HG03159 (cell line): ENCODE data around the gene SERTAD4.
"Not testable (repeated sequence)": the region's sequence is repeated elsewhere in the genome, so short reads cannot be mapped to it uniquely, and the experiment has no call there.

ENCODE experiments used
- ATAC-seq: cut with Tn5 transposase; IDR thresholded peaks from one replicate; pipeline ENCODE4 v1.9.1; 2021; ENCODE audit warnings: mild to moderate bottlenecking, moderate library complexity; ENCODE audit not compliant: unreplicated experiment

The SERTAD4 gene

DNA sequence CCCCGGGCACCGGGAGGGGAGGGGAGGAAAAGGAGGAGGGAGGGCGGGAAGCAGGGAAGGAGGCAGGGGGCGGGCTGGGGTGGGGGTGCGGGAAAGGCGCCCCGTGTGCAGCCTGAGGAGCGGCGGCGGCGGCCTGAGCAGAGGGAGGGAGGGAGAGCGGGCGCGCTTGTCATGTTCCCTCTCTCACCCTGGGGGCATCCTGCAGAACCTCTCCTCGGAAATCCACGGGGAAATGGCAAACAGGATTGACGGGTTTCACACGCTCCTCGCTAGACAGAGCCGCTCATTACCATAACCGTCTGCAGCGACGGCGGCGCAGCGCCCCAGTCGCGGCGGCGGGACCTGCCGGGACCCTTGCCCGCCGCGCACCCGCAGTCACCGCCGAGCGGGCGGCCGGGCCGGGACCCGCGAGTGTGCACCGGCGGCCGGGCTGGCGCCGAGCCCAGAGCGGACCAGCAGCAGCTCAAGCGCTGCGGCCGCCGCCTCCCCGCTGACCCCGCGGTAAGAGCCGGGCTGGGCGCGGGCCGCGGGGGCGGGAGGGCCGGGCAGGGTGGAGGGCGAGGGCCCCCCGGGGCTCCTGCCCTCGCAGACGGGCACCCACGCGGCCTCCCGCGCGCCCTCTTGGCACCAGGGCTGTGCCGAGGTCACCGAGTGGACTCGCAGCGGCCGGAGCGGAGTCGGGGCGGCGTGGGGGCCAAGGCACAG lies at the start of gene SERTAD4:
Gene SERTAD4 (plus strand): TSS at position 286 of the 705 bp plus-strand sequence. CDS start 5,165 bp downstream, outside the sequence.
- ATAC-seq = no peak

- ATAC-seq = no peak
Measured at GRCh38 chr1:210185063-210185462, 47.5 kb upstream of the SERTAD4 start.

GRCh38 chr1:210187849-210188606 lies 44.6 kb upstream of the SERTAD4 start:
- ATAC-seq = not testable (repeated sequence)

DNA sequence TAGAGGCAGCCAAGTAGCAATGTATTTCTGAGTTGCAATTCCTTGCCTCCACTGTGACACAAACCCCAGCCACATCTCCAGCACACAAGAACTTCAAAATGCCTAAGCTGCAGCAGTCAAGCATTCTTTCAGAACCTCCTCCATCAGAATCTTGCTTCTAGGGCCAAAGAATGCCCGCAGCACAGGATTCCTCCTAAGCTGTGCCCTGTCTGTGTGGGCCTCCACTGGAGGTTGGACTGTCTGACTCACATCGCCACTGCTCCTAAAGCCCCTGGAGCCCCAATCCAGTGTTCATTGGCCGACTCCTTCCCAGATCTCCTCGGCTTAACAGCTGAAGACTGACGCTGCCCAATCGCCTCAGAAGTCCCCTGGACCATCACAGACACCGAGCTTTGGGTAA lies 43.2 kb upstream of the SERTAD4 start:
- no peak for ATAC-seq

DNA sequence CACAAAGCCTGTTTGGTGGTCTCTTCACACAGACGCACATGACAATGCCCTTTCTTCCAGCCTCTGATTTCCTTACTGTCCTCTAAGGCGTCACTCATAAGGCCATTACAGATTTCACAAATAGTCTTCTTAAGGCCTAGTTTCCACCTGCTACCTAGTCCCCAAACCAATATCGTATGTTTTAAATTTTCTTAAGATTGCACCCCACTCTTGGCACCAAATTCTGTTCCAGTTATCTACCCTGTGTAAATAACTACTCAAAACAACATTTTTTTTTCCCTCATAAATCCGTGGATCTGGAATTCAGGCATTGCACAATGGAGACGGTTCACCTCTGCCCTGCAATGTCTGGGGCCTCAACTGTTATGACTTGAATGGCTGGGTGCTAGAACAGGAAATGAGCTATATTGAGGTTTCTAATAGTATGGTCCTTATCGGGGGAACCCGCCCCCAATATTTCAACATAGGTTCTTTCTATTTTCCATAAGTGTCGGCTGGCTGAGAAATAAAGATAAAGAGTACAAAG lies 36.9 kb upstream of the SERTAD4 start:
- no peak for ATAC-seq

DNA sequence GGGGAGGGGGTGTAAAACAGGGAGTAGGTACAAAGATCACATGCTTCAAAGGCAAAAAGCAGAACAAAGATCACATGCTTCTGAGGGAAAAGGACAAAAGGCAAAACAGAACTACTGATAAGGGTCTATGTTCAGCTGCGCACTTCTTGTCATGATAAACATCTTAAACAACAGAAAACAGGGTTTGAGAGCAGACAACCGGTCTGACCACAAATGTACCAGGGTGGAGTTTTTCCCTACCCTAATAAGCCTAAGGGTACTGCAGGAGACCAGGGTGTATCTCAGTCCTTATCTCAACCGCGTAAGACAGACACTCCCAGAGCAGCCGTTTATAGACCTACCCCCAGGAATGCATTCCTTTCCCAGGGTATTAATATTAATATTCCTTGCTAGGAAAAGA lies 36.3 kb upstream of the SERTAD4 start:
- ATAC-seq = not testable (repeated sequence)

GRCh38 chr1:210198840-210199239 lies 33.8 kb upstream of the SERTAD4 start:
- ATAC-seq = no peak

- no peak for ATAC-seq
Measured at GRCh38 chr1:210200124-210200736, 32.4 kb upstream of the SERTAD4 start.

GRCh38 chr1:210201681-210202080 lies 30.9 kb upstream of the SERTAD4 start:
- no peak for ATAC-seq

- ATAC-seq = no peak
Measured at GRCh38 chr1:210207597-210208450, 24.8 kb upstream of the SERTAD4 start.

DNA sequence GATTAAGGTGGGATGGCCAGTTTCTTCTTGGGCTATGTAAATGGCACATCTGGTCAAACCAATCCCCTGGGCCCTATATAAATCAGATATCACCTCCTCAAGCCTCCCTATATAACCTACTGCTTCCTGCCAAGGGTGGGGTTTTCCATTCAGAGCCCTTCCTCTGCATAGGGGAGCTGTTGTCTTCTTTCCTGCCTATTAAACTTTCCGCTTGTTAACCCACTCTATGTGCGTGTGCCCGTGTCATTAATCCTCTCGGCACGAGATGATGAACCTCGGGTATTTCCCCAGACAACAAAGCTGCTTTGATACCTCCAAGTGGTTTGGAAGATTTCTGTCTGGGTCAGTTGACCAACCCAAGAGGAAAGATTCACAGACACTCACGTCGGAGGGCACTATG lies 19.3 kb upstream of the SERTAD4 start:
- no peak for ATAC-seq

DNA sequence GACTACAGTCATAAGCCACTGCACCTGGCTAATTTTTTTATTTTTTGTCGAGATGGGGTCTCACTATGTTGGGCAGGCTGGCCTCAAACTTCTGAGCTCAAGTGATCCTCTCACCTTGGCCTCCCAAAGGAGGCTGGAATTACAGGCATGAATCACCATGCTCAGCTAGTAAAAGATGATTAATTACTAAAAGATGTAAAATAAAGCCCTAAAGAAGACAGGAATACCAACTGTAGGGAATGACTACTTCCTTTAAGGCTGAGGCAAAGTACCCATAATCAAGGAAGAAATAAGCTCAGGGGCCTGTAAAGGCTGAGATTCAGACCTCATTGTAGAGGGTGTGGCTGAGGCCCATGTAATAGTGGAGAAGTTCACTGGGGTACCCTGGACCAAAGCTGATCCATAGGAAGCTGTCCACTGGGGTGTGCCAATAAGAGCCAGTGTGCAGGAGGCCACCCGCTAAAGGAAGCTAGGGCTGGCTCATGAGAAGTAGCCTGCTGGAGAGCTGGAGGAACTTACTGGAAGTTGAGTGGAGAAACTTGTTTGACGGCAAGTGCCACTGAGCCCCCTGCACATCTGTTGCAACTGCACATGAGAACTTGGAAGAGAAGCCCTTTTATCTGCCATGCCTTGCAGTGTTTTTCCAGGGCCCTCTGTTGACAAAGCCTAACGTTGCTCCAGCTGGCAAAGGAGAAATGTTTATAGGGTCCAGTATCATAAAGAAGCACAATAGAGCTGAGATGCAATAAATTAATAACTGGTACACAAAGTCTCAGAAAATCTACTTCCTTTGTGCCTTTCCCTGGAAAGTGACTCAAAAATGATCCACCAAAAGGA lies 17.8 kb upstream of the SERTAD4 start:
- no peak for ATAC-seq

DNA sequence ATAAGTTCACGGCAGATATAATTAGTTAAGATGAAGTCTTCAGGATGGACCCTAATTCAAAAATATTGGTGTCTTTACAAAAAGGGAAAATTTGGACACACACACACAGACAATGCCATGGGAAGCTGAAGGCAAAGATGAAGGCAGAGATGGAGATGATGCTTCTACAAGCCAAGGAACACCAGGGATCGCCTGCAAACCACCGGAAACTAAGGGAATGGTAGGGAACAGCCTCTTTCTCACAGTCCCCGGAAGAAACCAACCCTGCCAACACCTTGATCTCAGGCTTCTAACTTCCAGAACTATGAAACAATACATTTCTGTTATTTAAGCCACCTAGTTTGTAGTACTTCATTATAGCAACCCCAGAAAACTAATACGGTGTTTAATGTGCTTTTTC lies 15.1 kb upstream of the SERTAD4 start:
- no peak for ATAC-seq

DNA sequence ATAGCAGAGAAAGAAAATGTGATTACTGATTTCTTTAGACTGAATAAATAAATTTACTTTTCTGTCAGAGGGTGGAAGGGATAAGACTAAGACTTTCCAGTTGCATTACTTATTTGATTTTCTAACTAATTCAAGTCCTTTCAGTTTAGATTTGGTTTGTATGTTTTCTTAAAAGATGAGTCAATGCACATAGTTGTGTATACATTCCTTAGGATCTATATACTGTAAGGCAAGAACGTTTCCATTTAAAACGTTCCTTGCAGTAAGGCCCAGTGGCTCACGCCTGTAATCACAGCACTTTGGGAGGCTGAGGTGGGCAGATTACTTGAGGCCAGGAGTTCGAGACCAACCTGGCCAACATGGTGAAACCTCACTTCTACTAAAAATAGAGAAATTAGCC lies 14.5 kb upstream of the SERTAD4 start:
- ATAC-seq = no peak

DNA sequence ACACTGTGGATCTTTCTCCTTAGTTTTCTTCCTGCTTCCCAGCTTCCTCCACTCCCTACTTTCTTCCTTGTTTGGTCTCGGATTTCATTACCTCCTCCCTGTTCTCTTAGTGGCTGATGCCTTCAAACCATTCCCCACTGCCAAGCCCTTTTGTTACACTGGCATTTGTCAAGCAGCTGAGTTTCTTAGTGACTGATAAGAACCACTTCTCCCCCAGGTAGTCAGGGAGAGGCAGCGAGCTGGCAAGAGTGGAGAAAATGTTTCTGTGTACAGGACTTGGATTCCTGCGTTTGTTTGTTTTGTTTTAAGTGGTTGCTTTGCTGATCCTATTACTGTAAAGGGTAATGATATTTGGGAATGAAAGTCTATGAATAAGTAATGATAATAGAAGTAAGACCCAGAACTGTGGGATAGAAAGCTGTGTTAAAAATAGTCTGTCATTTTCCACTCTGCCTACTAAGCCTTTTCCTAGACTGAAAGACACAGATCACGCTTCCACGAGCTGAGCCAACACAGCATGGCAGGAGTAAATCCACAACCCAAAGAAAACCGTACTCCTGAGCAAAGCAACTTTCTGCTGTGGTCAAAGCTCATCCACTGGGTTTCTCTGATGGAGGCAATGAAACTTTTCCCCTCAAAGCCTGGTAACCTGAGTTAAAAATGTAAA lies 10.1 kb upstream of the SERTAD4 start:
- no peak for ATAC-seq

DNA sequence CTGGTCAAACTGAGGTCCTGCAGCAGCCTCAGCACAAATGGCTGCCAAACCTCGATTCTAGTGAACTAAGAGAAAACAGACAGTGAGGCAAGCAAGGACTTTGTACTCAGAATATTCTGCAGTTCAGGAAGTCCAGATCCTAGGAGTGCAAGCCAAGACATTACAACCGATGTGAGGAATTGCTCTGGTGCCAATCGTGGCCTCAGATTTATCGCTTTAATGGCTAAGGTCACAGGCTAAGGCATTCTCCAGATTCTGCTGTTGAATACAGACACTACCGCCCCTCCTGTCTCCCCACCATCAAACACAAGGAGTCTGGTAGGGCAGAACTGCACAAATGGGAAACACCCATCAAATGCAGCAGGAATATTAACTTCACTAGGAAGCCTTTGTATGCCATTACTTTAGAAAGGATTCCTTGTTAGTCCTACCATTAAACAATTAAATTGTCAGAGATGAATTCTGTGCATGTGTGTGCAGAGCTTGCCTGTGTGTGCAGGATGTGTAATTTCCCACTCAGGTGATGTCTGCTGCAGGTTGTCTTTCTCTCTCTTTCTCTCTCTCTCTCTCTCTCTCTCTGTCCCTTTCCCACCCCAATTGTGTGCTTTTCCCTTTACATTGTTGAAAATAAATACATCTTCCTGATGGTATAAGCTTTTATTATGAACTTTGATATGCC lies 9.2 kb upstream of the SERTAD4 start:
- no peak for ATAC-seq

GRCh38 chr1:210228158-210228557 lies 4.4 kb upstream of the SERTAD4 start:
- no peak for ATAC-seq

DNA sequence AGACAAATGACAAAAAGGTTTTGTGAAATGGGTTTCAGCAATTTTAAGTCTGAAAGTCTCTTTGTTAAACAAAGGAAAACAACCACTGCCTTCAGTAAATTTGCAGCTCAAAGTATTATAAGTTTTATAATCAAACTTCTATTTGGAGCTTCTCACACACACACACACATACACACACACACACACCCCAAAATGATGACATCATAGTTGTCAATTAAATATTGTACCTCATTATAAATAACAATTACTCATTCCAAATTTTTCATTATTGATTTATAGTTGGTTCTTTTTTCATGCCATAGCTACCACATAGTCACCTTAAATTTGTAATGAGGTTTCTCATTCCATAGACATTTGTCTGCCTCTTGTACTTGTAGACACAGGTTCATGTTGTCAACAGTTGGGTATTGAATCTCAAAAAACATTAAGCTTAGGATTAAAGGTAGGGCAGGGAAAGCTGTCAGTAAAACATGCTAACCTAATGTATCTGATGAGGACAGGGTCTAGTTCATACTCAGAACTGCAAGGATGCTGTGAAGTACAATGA lies 2.4 kb upstream of the SERTAD4 start:
- ATAC-seq = no peak
